IgD-negative memory B cell (primary cell): ENCODE results near the gene PTPRG. TPM values are rescaled to one million over a fixed set of nuclear protein-coding genes. Genes with fewer than 3 reads are reported as not detected.
"Not testable (repeated sequence)": the region's sequence is repeated elsewhere in the genome, so short reads cannot be mapped to it uniquely, and the experiment has no call there.

Experiments used
- H3K27ac Mint-ChIP-seq, 3 donors: one replicate each; pipeline ENCODE4 v1.8.0; 2020 to 2022; ENCODE audit warnings: mild to moderate bottlenecking in 3 of 3, mixed read lengths in 3 of 3, moderate library complexity in 1 of 3
- H3K27me3 Mint-ChIP-seq: one replicate; pipeline ENCODE4 v1.8.0; 2021; ENCODE audit warnings: mixed read lengths
- H3K36me3 Mint-ChIP-seq: one replicate; pipeline ENCODE4 v1.8.0; 2020; ENCODE audit warnings: mild to moderate bottlenecking, mixed read lengths
- H3K4me1 Mint-ChIP-seq, 3 donors: one replicate each; pipeline ENCODE4 v1.8.0; 2020 to 2022; ENCODE audit warnings: mixed read lengths in 3 of 3, mild to moderate bottlenecking in 1 of 3
- H3K4me3 Mint-ChIP-seq, 4 donors: one replicate each; pipeline ENCODE4 v1.8.0; 2020 to 2022; ENCODE audit warnings: mild to moderate bottlenecking in 4 of 4, mixed read lengths in 4 of 4, moderate library complexity in 3 of 4
- H3K9me3 Mint-ChIP-seq, 3 donors: one replicate each; pipeline ENCODE4 v1.8.0; 2020 to 2021; ENCODE audit warnings: mixed read lengths in 3 of 3, mild to moderate bottlenecking in 1 of 3
- polyA plus RNA-seq: library from polyadenylated mRNA; unstranded; fragments of 300-500 nt; fragmentation: Illumina TruSeq; gene quantifications from one replicate; pipeline ENCODE4 v1.2.3, GENCODE V29; 2021

The PTPRG gene
- polyA plus RNA-seq, 1 donor from 2014 or later = 1.9 TPM

GRCh38 chr3:61680617-61681016 lies 119.2 kb downstream of the PTPRG start:
- Mint-ChIP-seq H3K36me3 (no peaks in the 10 kb centered on the region), H3K4me1 (peaks cover 0 to 2% (median 0%) of the 10 kb centered on the region in 3 donors), H3K27me3 (no peaks in the 10 kb centered on the region), H3K4me3 (no peak overlapping the region), H3K27ac (no peak overlapping the region), H3K9me3 (peaks cover 0 to 2% (median 0%) of the 10 kb centered on the region in 3 donors)

- Mint-ChIP-seq H3K4me1 (peaks cover 0 to 2% (median 0%) of the 10 kb centered on the region in 3 donors), H3K9me3 (peaks cover 0 to 2% (median 0%) of the 10 kb centered on the region in 3 donors), H3K4me3 (no peak overlapping the region), H3K36me3 (no peaks in the 10 kb centered on the region), H3K27ac (no peak overlapping the region), H3K27me3 (no peaks in the 10 kb centered on the region)
Measured at GRCh38 chr3:61681636-61682035, 120.3 kb downstream of the PTPRG start.

DNA sequence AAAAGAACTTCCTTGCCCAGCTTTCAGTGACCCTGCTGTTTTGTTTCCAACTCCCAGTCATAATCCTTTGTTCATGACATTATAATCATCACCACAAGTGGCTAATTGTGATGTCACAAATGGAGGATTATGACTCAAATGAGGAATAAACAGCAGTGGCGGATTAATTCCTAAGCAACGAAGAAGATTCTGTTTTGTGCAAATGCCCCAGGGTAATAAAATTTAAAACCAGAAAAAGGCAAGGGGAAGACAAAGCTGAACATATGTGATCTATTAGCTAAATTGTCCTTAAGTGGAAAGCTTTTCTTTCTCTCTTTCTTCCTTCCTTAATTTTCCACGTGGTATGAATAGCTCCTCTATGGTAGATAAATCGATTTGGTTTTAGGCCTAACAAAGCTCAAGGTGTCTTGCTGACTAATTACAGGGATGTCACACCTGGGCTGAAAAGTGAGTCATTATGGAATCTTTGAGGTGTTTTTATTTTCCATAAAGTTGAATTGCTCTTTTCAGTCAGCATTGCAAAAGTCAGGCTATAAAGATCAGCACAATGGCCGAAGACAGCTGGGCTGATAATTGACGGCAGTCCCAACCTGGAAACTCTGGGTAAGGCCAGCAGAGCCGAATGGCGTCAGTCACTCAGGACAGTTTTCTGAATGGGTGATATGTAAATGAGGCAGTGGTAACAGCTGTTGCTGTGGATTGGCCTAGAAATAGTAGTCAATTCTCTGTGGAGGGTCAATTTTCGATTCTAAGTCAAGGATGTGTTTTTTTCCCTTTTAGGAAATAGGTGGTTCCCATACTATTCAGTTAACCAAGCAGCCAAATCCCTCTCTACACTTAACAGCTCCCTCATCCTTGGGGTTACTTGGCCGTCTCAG lies 121.5 kb downstream of the PTPRG start:
- no peaks in the 10 kb centered on the region for H3K27me3 Mint-ChIP-seq
- H3K4me1 Mint-ChIP-seq = peaks cover 0 to 2% (median 0%) of the 10 kb centered on the region in 3 donors
- H3K9me3 Mint-ChIP-seq = no peaks in the 10 kb centered on the region
- H3K4me3 Mint-ChIP-seq = no peak overlapping the region
- no peaks in the 10 kb centered on the region for H3K36me3 Mint-ChIP-seq
- H3K27ac Mint-ChIP-seq = no peak overlapping the region

GRCh38 chr3:61683549-61684236 lies 122.3 kb downstream of the PTPRG start:
- H3K9me3 Mint-ChIP-seq = no peaks in the 10 kb centered on the region
- H3K27ac Mint-ChIP-seq = no peak overlapping the region
- peaks cover 0 to 2% (median 0%) of the 10 kb centered on the region in 3 donors for H3K4me1 Mint-ChIP-seq
- H3K36me3 Mint-ChIP-seq = no peaks in the 10 kb centered on the region
- H3K27me3 Mint-ChIP-seq = no peaks in the 10 kb centered on the region
- no peak overlapping the region for H3K4me3 Mint-ChIP-seq

- Mint-ChIP-seq H3K9me3 (no peaks in the 10 kb centered on the region), H3K27ac (no peak overlapping the region), H3K4me3 (no peak overlapping the region), H3K36me3 (no peaks in the 10 kb centered on the region), H3K27me3 (no peaks in the 10 kb centered on the region), H3K4me1 (peaks cover 0 to 2% (median 0%) of the 10 kb centered on the region in 3 donors)
Measured at GRCh38 chr3:61684386-61684785, 123.0 kb downstream of the PTPRG start.

- Mint-ChIP-seq H3K27ac (no peak overlapping the region), H3K27me3 (no peaks in the 10 kb centered on the region), H3K4me1 (no peaks in the 10 kb centered on the region), H3K9me3 (no peaks in the 10 kb centered on the region), H3K36me3 (no peaks in the 10 kb centered on the region), H3K4me3 (peak overlapping the region in 1 of 4 donors; percentile 12)
Measured at GRCh38 chr3:61685755-61686154, 124.4 kb downstream of the PTPRG start.

GRCh38 chr3:61686228-61686648 lies 124.9 kb downstream of the PTPRG start:
- no peaks in the 10 kb centered on the region for H3K36me3 Mint-ChIP-seq
- H3K9me3 Mint-ChIP-seq = no peaks in the 10 kb centered on the region
- H3K27ac Mint-ChIP-seq = no peak overlapping the region
- no peaks in the 10 kb centered on the region for H3K27me3 Mint-ChIP-seq
- H3K4me3 Mint-ChIP-seq = peak overlapping the region in 1 of 4 donors; percentile 12
- H3K4me1 Mint-ChIP-seq = no peaks in the 10 kb centered on the region

DNA sequence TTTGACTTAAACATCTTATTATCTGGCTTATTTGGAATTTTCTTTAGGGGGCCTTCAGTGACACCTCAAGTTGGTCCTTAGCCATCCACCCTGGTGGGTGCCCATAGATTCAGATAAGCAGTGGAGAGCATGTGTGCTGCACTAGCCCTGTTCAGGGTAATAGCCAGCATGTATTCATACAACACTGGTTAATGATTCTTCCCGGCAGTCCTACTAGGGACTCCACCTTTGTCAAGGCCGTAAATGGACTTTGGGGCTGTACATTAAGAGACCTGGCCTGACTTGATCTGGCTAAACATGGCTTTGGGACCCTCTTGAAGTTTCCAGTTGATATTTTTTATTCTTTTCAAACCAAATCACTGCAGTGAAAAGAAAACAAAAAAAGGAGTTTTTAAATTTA lies 125.8 kb downstream of the PTPRG start:
- no peak overlapping the region for H3K27ac Mint-ChIP-seq
- H3K36me3 Mint-ChIP-seq = no peaks in the 10 kb centered on the region
- H3K9me3 Mint-ChIP-seq = no peaks in the 10 kb centered on the region
- no peaks in the 10 kb centered on the region for H3K27me3 Mint-ChIP-seq
- no peak overlapping the region for H3K4me3 Mint-ChIP-seq
- no peaks in the 10 kb centered on the region for H3K4me1 Mint-ChIP-seq

DNA sequence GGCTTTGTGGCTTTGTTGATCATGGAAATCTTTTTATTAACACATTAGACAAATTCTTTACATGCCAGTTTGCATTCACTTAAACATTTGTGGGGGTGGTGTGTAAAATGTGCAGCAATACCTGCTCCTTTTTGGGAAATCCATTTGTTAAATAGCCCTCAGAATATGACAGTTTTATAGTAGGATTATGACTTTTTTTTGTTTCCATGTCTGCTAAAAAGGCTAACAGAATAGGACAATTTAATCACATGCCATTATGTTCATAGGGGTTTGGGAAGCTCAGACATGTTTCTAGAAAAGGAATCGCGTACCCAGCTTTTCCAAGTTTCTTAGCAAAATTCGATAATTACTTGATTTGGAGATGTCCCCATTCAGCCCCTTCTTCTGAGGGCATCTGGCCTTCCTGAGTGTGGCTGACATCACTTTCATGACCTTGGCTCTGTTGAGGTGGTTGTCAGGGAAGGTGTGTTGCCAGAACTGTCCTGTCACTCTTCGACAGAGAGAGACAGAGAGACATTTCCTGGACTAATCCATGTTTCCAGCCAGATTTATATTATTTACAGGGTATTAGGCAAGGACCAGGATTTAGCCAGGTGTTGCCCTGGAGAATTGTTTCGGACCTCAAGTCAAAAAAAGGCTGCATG lies 126.4 kb downstream of the PTPRG start:
- no peaks in the 10 kb centered on the region for H3K9me3 Mint-ChIP-seq
- H3K4me3 Mint-ChIP-seq = no peak overlapping the region
- no peaks in the 10 kb centered on the region for H3K4me1 Mint-ChIP-seq
- H3K36me3 Mint-ChIP-seq = no peaks in the 10 kb centered on the region
- H3K27me3 Mint-ChIP-seq = no peaks in the 10 kb centered on the region
- no peak overlapping the region for H3K27ac Mint-ChIP-seq

DNA sequence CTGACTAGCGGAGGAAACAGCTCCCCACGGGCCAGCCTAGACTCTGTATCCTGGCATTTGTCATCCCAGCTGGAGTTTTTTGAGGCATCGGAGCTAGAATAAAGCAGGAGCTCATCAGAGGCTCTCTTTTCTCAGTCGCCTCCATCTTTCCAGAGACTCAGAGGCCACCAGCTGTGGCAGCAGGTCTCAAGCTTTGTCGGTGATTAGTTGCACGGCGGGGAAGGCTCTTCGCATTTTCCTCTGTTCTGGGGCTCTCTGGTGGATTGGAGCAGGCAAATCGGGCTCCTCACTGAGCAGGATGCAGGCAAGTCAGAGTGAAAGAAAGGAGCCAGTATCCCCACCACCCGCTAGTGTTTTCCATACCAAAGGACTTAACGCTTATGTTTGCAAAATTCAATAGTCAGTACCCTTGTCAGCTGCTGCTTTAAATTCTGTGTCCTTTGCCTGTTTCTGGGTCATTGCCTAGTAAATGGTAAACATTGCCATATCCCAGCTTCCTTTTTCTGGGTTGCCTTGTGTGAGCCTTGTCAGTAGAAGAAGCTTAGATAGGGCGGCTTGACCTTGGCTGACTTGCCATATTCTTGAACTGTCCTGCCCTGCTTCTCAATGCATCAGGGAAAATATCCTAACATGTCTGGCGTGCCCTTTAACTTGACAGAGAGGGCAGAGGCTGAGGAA lies 127.1 kb downstream of the PTPRG start:
- H3K4me3 Mint-ChIP-seq = no peak overlapping the region
- no peaks in the 10 kb centered on the region for H3K9me3 Mint-ChIP-seq
- no peak overlapping the region for H3K27ac Mint-ChIP-seq
- no peaks in the 10 kb centered on the region for H3K27me3 Mint-ChIP-seq
- no peaks in the 10 kb centered on the region for H3K4me1 Mint-ChIP-seq
- H3K36me3 Mint-ChIP-seq = peaks cover 1% of the 10 kb centered on the region

DNA sequence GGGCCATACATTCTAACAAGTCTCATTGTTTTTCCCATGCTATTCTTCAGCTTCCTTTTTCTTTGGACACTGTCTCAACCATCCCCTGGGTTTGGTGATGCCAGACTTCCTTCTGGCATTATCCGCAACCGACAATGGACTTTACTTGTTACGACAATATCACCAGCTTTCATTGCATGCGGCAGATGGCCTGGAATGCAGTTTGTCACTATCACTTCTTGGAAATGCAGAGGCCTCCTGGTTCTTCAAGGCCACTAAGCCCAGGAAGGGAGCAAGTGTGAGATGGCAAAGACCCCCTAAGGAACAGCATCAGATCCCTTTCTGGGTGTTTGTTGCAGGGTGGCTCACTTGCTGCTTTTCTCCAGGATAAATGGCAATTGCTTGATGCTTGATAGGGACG lies 128.6 kb downstream of the PTPRG start:
- no peaks in the 10 kb centered on the region for H3K27me3 Mint-ChIP-seq
- no peak overlapping the region for H3K27ac Mint-ChIP-seq
- H3K9me3 Mint-ChIP-seq = no peaks in the 10 kb centered on the region
- no peaks in the 10 kb centered on the region for H3K4me1 Mint-ChIP-seq
- H3K36me3 Mint-ChIP-seq = peaks cover 1% of the 10 kb centered on the region
- no peak overlapping the region for H3K4me3 Mint-ChIP-seq

GRCh38 chr3:61691466-61691865 lies 130.1 kb downstream of the PTPRG start:
- Mint-ChIP-seq H3K27ac (no peak overlapping the region), H3K36me3 (peaks cover 1% of the 10 kb centered on the region), H3K4me1 (no peaks in the 10 kb centered on the region), H3K27me3 (no peaks in the 10 kb centered on the region), H3K9me3 (no peaks in the 10 kb centered on the region), H3K4me3 (no peak overlapping the region)

DNA sequence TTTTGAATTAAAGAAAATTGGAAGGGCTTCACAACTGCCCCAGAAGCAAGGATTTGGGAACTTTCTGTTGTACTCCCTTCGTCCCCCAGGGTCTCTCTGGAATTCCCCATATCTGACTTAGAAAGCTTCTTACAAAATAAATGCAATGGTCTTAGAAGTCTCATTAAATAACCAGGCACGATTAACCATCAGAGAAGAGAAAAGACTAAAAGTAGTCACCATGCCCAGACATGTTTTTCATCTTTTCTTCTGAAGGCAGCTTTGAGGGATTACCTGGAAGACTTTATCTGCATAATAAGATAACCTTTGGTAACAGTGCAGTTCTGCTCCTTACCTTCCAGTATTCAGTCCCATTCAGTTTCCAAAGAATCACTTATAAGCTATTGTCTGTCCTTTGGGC lies 135.9 kb downstream of the PTPRG start:
- H3K4me3 Mint-ChIP-seq = no peak overlapping the region
- H3K36me3 Mint-ChIP-seq = peaks cover 1% of the 10 kb centered on the region
- no peaks in the 10 kb centered on the region for H3K27me3 Mint-ChIP-seq
- H3K27ac Mint-ChIP-seq = no peak overlapping the region
- H3K9me3 Mint-ChIP-seq = peaks cover 0 to 7% (median 2%) of the 10 kb centered on the region in 3 donors
- H3K4me1 Mint-ChIP-seq = peaks cover 0 to 5% (median 4%) of the 10 kb centered on the region in 3 donors

GRCh38 chr3:61698278-61699072 lies 137.1 kb downstream of the PTPRG start:
- not testable (repeated sequence) for H3K4me3 Mint-ChIP-seq, H3K27ac Mint-ChIP-seq, H3K36me3 Mint-ChIP-seq, H3K4me1 Mint-ChIP-seq, H3K9me3 Mint-ChIP-seq, H3K27me3 Mint-ChIP-seq
